Measurements from ENCODE around the gene ENKD1. TPM values are rescaled to one million over a fixed set of nuclear protein-coding genes. Genes with fewer than 3 reads are reported as not detected.

The ENKD1 gene
- total and polyA plus RNA-seq, 2 of the 13 experiments (the other 11 are each of a cell fraction or from before 2014, with no cell fraction given), result 10.8 to 20.8 TPM

GRCh38 chr16:67660564-67661028 lies 6.0 kb downstream of the ENKD1 start, which contains the start of gene PARD6A (continued):
- no peak for TF ChIP-seq THYN1 (CRISPR knock-in tag; IDR thresholded peaks at IDR 0.05; ENCODE audit: borderline replicate concordance, low read depth)
- no peak for TF ChIP-seq ZNF616 (CRISPR knock-in tag; IDR thresholded peaks at IDR 0.05; ENCODE audit: low read depth)
- TF ChIP-seq ARID3A (IDR thresholded peaks at IDR 0.05; ENCODE audit: low read depth, low read length), result no peak
- TF ChIP-seq ATF6 (CRISPR knock-in tag; conservative IDR thresholded peaks at IDR 0.05), result no peak
- TF ChIP-seq KMT2B (CRISPR knock-in tag; IDR thresholded peaks at IDR 0.05), result no peak
- no peak for TF ChIP-seq ZSCAN5A (CRISPR knock-in tag; IDR thresholded peaks at IDR 0.05; ENCODE audit: borderline replicate concordance)
- TF ChIP-seq ZHX2 (IDR thresholded peaks at IDR 0.05; ENCODE audit: low read depth), result peak; percentile 90
- TF ChIP-seq ZHX2 (CRISPR knock-in tag; IDR thresholded peaks at IDR 0.05; ENCODE audit: borderline replicate concordance), result no peak
- TF ChIP-seq KLF9 (CRISPR knock-in tag; IDR thresholded peaks at IDR 0.05; ENCODE audit: low read depth), result no peak
- TF ChIP-seq FIP1L1 (IDR thresholded peaks at IDR 0.05; ENCODE audit: borderline replicate concordance, insufficient read depth, low read depth, low read length), result no peak
- TF ChIP-seq GTF2F1 (IDR thresholded peaks at IDR 0.05; ENCODE audit: low read length), result no peak
- TF ChIP-seq AGO1 (IDR thresholded peaks at IDR 0.05; ENCODE audit: low read depth, low read length, poor library complexity, severe bottlenecking), result no peak
- no peak for TF ChIP-seq ZNF615 (CRISPR knock-in tag; IDR thresholded peaks at IDR 0.05; ENCODE audit: borderline replicate concordance)
- TF ChIP-seq ZNF720 (CRISPR knock-in tag; IDR thresholded peaks at IDR 0.05), result no peak
- no peak for TF ChIP-seq ATF7-NPFF (CRISPR knock-in tag; IDR thresholded peaks at IDR 0.05; ENCODE audit: low read depth)
- TF ChIP-seq MYPOP (CRISPR knock-in tag; IDR thresholded peaks at IDR 0.05), result peak; percentile 72; the same call in 1 of the 2 replicates

Measured in HepG2 (cell line).